Keratinocyte (primary cell): ENCODE data around the gene IVL. TPM values are rescaled to one million over a fixed set of nuclear protein-coding genes. Genes with fewer than 3 reads are reported as not detected.

Source experiments
- DNase-seq: peaks from one replicate; pipeline ENCODE4 v3.0.0-alpha.2; 2011; ENCODE audit warnings: low read depth, missing footprints, low spot score
- FAIRE-seq: peaks from 2 replicates; lab custom pipeline; 2011; peaks lifted over from hg19 to GRCh38; lab: Jason Lieb, UNC
- H2AFZ ChIP-seq: 2 replicates; pipeline ENCODE4 v1.6.0; 2012; ENCODE audit warnings: low read length, control low read depth, inconsistent platforms; ENCODE audit not compliant: control insufficient read depth
- H3K27ac ChIP-seq: 2 replicates; pipeline ENCODE4 v1.5.1; 2011; ENCODE audit warnings: low read length; ENCODE audit not compliant: control insufficient read depth, insufficient read depth
- H3K27me3 ChIP-seq: 3 replicates; pipeline ENCODE4 v1.6.0; 2011; ENCODE audit warnings: low read length; ENCODE audit not compliant: control insufficient read depth, insufficient read depth; ENCODE audit errors: extremely low read depth
- H3K36me3 ChIP-seq, 2 experiments: 2 replicates in 1 of 2; 3 replicates in 1 of 2; pipeline ENCODE4 v1.5.1; 2011; ENCODE audit warnings: low read length in 2 of 2, mild to moderate bottlenecking in 1 of 2; ENCODE audit not compliant: control insufficient read depth in 2 of 2, insufficient read depth in 2 of 2; ENCODE audit errors: extremely low read depth in 1 of 2
- H3K4me1 ChIP-seq: 3 replicates; pipeline ENCODE4 v1.5.1; 2011; ENCODE audit warnings: low read length; ENCODE audit not compliant: control insufficient read depth, insufficient read depth; ENCODE audit errors: extremely low read depth
- H3K4me2 ChIP-seq: 3 replicates; pipeline ENCODE4 v1.6.0; 2011; ENCODE audit warnings: low read depth, low read length; ENCODE audit not compliant: control insufficient read depth, insufficient read depth; ENCODE audit errors: extremely low read depth
- H3K4me3 ChIP-seq, 3 experiments: fragments of 200-600 bp in 1 of 3; sonication (generic) in 1 of 3; 2 replicates in 2 of 3; 3 replicates in 1 of 3; pipeline ENCODE4 v1.5.1; 2011 to 2016; ENCODE audit warnings: low read length in 3 of 3, mild to moderate bottlenecking in 3 of 3, control low read depth in 2 of 3, inconsistent platforms in 1 of 3, low read depth in 1 of 3, mixed read lengths in 1 of 3, mixed run types in 1 of 3, moderate library complexity in 1 of 3; ENCODE audit not compliant: control insufficient read depth in 2 of 3, insufficient read depth in 2 of 3; ENCODE audit errors: extremely low read depth in 1 of 3
- H3K79me2 ChIP-seq: 2 replicates; pipeline ENCODE4 v1.6.0; 2012; ENCODE audit warnings: low read length; ENCODE audit not compliant: control insufficient read depth, insufficient read depth
- H3K9ac ChIP-seq: 3 replicates; pipeline ENCODE4 v1.6.0; 2011; ENCODE audit warnings: low read length; ENCODE audit not compliant: control insufficient read depth, insufficient read depth; ENCODE audit errors: extremely low read depth
- H3K9me1 ChIP-seq: 3 replicates; pipeline ENCODE4 v1.6.0; 2011; ENCODE audit warnings: low read length; ENCODE audit not compliant: control insufficient read depth, insufficient read depth; ENCODE audit errors: extremely low read depth
- H3K9me3 ChIP-seq: 2 replicates; pipeline ENCODE4 v1.5.1; 2012; ENCODE audit warnings: low read depth, low read length; ENCODE audit not compliant: control insufficient read depth
- H4K20me1 ChIP-seq: 3 replicates; pipeline ENCODE4 v1.6.0; 2011; ENCODE audit warnings: low read length; ENCODE audit not compliant: control insufficient read depth, insufficient read depth; ENCODE audit errors: extremely low read depth
- EZH2 ChIP-seq: IDR thresholded peaks from one replicate; pipeline ENCODE4 v1.6.1; 2012; ENCODE audit warnings: inconsistent platforms, mild to moderate bottlenecking, low read length, moderate library complexity
- dilution Hi-C: fragments of 300-500 bp; cut with MboI; formaldehyde crosslinking; loops from one replicate; pipeline ENCODE4 v1.7.0; 2020; ENCODE audit warnings: low sequenced_read_pairs; ENCODE audit not compliant: extremely low pct_ligation_motif_present
- polyA plus RNA-seq, 5 experiments: library from polyadenylated mRNA; depleted of rRNA in 3 of 5; stranded (reverse) in 3 of 5; stranded (forward) in 1 of 5; unstranded in 1 of 5; fragments of >200 nt; gene quantifications; 1 replicate in 1 of 5; 2 replicates in 3 of 5; 3 replicates in 1 of 5; pipeline versions ENCODE4 v1.2.1 to v1.2.3, GENCODE V29; 2011 to 2012; ENCODE audit warnings: missing spikeins in 2 of 5, low read depth in 1 of 5, low replicate concordance in 1 of 5
- TF ChIP-seq, protein P1 (sequence below), 3 experiments: IDR thresholded peaks in 1 of 3; conservative IDR thresholded peaks in 1 of 3; optimal IDR thresholded peaks in 1 of 3; 2 replicates in 2 of 3; 3 replicates in 1 of 3; pipeline versions ENCODE3 to v1.5.1; 2011; ENCODE audit warnings: low read length in 3 of 3, mild to moderate bottlenecking in 3 of 3, moderate library complexity in 2 of 3, control low read depth in 1 of 3, inconsistent platforms in 1 of 3; ENCODE audit not compliant: insufficient read depth in 2 of 3; ENCODE audit errors: extremely low read depth in 1 of 3

IVL gene
- polyA plus RNA-seq, 1 donor (not counting 4 experiments of a cell fraction or from before 2014, with no cell fraction given), result 89.2 TPM

DNA sequence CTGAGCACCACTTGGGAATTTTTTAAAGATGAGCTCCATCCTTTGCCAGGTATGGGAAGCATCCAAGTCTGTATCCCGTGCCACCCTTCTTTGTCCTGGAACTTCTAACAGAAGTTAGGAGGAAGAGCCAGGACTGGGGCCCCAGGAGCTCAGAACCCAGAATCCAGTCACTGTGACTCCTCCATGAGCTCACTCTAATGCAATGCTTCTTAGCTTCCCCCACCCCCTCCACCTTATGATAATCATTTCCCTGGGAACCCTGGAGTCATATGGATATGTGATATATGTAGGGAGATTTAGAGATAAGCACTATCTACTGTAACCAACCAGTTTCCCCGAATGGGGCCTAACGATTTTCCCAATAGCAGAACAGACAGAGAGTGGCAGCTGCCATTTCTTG, 37.9 kb downstream of the IVL start:
- no peak for FAIRE-seq
- TF ChIP-seq, protein P1, sequence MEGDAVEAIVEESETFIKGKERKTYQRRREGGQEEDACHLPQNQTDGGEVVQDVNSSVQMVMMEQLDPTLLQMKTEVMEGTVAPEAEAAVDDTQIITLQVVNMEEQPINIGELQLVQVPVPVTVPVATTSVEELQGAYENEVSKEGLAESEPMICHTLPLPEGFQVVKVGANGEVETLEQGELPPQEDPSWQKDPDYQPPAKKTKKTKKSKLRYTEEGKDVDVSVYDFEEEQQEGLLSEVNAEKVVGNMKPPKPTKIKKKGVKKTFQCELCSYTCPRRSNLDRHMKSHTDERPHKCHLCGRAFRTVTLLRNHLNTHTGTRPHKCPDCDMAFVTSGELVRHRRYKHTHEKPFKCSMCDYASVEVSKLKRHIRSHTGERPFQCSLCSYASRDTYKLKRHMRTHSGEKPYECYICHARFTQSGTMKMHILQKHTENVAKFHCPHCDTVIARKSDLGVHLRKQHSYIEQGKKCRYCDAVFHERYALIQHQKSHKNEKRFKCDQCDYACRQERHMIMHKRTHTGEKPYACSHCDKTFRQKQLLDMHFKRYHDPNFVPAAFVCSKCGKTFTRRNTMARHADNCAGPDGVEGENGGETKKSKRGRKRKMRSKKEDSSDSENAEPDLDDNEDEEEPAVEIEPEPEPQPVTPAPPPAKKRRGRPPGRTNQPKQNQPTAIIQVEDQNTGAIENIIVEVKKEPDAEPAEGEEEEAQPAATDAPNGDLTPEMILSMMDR (optimal IDR thresholded peaks at IDR 0.05 in 1 of 3, IDR thresholded peaks at IDR 0.05 in 1 of 3, conservative IDR thresholded peaks at IDR 0.05 in 1 of 3; ENCODE audit: extremely low read depth in 1 of 3, insufficient read depth in 2 of 3, low read length in 3 of 3), result no peak
- H3K27me3 ChIP-seq, result no peaks in the 10 kb centered on the region
- H3K4me3 ChIP-seq, result no peak overlapping the region
- no peaks in the 10 kb centered on the region for H3K36me3 ChIP-seq
- H3K4me1 ChIP-seq, result peaks cover 21% of the 10 kb centered on the region
- no peak overlapping the region for H3K4me2 ChIP-seq
- H3K9ac ChIP-seq, result no peak overlapping the region
- no peaks in the 10 kb centered on the region for H3K79me2 ChIP-seq
- H2AFZ ChIP-seq, result no peak overlapping the region
- no peak for DNase-seq
- H3K9me3 ChIP-seq, result no peaks in the 10 kb centered on the region
- no peaks in the 10 kb centered on the region for H4K20me1 ChIP-seq
- dilution Hi-C loops, result no loop called here
- no peaks in the 10 kb centered on the region for H3K9me1 ChIP-seq
- no peak overlapping the region for H3K27ac ChIP-seq

DNA sequence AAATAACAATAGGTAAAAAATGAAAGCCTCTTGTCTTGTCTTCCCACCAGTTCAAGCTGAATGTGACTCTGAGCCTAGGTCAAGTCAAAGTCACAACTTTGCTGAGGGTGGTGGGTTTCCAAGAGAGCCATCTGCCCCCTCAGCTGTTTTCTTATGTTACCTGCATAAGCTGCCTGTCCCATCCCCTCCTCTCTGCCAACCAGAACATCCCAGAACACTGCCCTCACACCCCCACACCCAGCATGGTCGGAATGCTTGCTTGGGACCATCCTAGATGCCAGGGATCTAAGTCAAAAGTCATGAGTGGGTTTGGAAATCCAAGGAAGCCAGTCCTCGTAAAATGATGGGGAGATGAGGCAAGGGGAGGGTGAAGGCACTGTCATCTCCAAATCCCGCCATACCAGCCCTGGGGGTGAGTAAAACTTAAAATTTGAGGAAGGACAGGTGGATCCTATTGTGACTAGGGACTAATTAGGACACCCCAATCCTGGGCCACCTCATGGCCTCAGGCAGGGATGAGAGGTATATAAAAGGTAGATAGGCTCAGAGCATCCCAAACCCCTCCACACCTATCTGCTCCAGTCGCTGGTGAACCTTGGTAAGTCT, 38.4 kb downstream of the IVL start, which contains the start of gene SPRR5:
TSS of gene SPRR5 (plus strand) at position 556 of the 606 bp plus-strand sequence. CDS start 1,349 bp downstream, outside the sequence.
- H3K9me3 ChIP-seq, result no peaks in the 10 kb centered on the region
- no peak within 1 kb of the TSS for H3K27ac ChIP-seq
- H3K27me3 ChIP-seq, result no peaks in the 10 kb centered on the region
- DNase-seq (no peak), FAIRE-seq (peak; percentile 17)
- no peak within 1 kb of the TSS for H2AFZ ChIP-seq
- no peaks in the 10 kb centered on the region for H3K36me3 ChIP-seq
- no peaks in the 10 kb centered on the region for H3K9me1 ChIP-seq
- TF ChIP-seq, protein P1 (optimal IDR thresholded peaks at IDR 0.05 in 1 of 3, IDR thresholded peaks at IDR 0.05 in 1 of 3, conservative IDR thresholded peaks at IDR 0.05 in 1 of 3; ENCODE audit: extremely low read depth in 1 of 3, insufficient read depth in 2 of 3, low read length in 3 of 3), result no peak
- TF ChIP-seq EZH2, result no peak
- H3K4me3 ChIP-seq, result no peak within 1 kb of the TSS
- no peak within 1 kb of the TSS for H3K9ac ChIP-seq
- H4K20me1 ChIP-seq, result no peaks in the 10 kb centered on the region
- dilution Hi-C loops, result no loop called here
- no peak within 1 kb of the TSS for H3K4me2 ChIP-seq
- H3K79me2 ChIP-seq, result no peaks in the 10 kb centered on the region
- peaks cover 16% of the 10 kb centered on the region for H3K4me1 ChIP-seq
